Erythroblast (primary cell): ENCODE results near the gene CBL.

ENCODE experiments used
- GATA1 ChIP-seq: IDR thresholded peaks from 2 replicates; pipeline ENCODE4 v1.6.1; 2011; ENCODE audit warnings: low read depth, mild to moderate bottlenecking, control low read depth, low read length, moderate library complexity
- POLR2A ChIP-seq: IDR thresholded peaks from 2 replicates; pipeline ENCODE4 v1.6.1; 2011; ENCODE audit warnings: mild to moderate bottlenecking, low read length

- no peak for TF ChIP-seq POLR2A
- TF ChIP-seq GATA1: no peak
Observed at GRCh38 chr11:119319700-119320239, 113.6 kb downstream of the CBL start.
